Sciatic nerve (tissue), 2 donors: ENCODE measurements around the gene MGME1. TPM values are rescaled to one million over a fixed set of nuclear protein-coding genes. Genes with fewer than 3 reads are reported as not detected.
"Not testable (repeated sequence)": the region's sequence is repeated elsewhere in the genome, so short reads cannot be mapped to it uniquely, and the experiment has no call there.

Experiments used
- ATAC-seq: fragments of 200-7000 bp; cut with Tn5 transposase; one replicate; pipeline ENCODE4 v1.9.1; 2020; ENCODE audit warnings: mild to moderate bottlenecking, moderate library complexity
- DNase-seq: peaks from one replicate; pipeline ENCODE4 v3.0.0-alpha.2; 2020; ENCODE audit warnings: low spot score
- intact Hi-C: fragments of 100-400 bp; cut with DNase I; formaldehyde crosslinking; loops from one replicate; pipeline ENCODE4 v1.14.2; 2022
- total RNA-seq: library from RNA; stranded (reverse); fragmentation: NEBNext Ultra II Directional; extraction: Animal tissue kit (Norgen Biotek cat#: 25700); gene quantifications from one replicate; pipeline ENCODE4 v1.2.1, GENCODE V29; 2021
- donor health status: DM: no; HTN: no; CAD: no.
- donor health status: DM: no; HTN: no; CAD: no.

MGME1 gene
- total RNA-seq, 1 donor from 2014 or later, result 8.7 TPM

DNA sequence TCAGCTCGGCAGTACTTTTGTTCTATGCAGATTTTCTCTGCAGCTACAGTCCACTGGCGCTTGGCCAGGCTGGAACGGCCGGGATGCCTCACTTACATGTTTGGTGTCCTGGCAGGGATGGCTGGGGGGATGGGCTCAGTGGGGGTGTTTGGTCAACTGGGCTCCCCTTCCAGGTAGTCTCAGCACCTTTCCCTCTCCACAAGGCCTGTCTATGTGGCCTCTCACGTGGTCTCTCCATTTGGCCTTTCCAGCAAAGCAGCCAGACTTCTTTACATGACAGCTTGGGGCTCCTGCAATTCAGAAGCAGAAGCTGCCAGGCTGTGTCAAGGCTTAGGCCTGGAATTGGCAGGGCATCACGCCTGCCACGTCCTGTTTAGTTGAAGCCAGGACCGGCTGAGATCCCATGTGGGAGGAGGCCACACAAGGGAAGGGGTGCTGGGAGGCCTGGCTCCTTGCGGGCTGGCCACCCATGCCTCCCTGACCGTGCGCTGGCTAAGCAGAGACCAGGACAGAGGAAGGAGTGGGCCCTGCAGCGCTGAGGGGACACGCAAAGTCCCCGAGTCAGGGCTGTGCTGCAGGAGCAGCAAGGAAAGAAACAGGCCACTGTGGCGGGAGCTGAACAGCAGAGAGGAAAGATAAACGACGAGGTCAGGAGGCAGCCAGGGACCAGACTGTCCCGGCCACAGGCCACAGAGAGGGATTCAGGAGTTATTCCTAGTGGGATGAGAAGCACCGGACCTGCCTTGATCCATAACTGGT, 38.9 kb downstream of the MGME1 start:
- DNase-seq (no peak), ATAC-seq (peak; percentile 38)
- intact Hi-C loops, result no loop called here

DNA sequence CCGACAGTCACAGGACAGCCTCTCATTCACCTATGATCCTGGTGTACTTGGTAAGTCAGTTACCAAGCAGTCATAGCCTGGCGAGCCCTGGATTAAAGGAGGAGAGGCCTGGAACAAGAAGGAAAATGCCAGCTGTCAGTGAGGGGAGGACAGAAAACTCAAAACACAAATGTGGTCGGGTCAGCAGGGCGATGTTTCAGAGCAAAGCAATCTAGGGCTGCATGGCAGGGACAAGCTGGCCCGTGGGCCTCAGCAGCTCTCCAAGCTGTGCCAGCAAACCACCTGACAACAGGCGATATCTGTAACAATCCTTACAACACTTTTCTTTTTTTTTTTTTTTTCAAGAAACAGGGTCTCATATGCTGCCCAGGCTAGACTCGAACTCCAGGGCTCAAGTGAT, 40.3 kb downstream of the MGME1 start:
- intact Hi-C loops, result no loop called here

DNA sequence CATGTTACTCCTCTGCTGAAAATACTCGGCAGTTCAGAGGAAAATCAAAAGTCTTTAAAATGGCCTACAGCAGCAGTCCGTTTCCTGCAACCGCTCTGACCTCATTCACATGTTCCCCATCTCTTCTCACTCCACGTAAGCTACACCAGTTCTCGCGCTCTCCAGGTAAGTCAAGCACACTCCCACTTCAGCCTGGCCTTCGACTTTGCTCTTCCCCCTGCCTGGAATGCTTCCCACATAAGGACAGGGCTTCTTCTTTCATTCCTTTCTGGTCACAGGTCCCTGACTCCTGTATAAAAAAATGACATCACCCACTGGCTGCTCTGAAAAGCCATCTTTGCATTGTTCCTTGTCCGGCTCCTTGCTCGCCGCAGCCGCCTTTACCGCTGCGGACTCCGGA, 42.7 kb downstream of the MGME1 start:
- ATAC-seq, result no peak
- DNase-seq, result no peak
- intact Hi-C loops, result no loop called here

More for the DNA sequence above, 40.3 kb downstream of the MGME1 start:
- no peak for DNase-seq
- ATAC-seq, result no peak

DNA sequence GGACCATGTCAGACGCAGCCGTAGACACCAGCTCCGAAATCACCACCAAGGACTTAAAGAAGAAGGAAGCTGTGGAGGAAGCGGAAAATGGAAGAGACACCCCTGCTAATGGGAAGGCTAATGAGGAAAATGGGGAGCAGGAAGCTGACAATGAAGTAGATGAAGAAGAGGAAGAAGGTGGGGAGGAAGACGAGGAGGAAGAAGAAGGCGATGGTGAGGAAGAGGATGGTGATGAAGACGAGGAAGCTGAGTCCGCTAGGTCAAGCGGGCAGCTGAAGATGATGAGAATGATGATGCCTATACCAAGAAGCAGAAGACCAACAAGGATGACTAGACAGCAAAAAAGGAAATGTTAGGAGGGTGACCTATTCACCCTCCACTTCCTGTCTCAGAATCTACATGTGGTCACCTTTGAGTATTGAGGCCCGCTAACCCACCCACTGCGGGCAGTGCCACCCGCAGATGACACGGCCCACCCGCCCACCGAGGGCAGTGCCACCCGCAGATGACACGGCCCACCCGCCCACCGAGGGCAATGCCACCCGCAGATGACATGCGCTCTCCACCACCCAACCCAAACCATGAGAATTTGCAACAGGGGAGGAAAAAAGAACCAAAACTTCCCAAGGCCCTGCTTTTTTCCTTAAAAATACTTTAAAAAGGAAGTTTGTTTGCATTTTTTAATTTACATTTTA, 43.3 kb downstream of the MGME1 start:
- DNase-seq (no peak), ATAC-seq (no peak)
- intact Hi-C loops, result no loop called here

DNA sequence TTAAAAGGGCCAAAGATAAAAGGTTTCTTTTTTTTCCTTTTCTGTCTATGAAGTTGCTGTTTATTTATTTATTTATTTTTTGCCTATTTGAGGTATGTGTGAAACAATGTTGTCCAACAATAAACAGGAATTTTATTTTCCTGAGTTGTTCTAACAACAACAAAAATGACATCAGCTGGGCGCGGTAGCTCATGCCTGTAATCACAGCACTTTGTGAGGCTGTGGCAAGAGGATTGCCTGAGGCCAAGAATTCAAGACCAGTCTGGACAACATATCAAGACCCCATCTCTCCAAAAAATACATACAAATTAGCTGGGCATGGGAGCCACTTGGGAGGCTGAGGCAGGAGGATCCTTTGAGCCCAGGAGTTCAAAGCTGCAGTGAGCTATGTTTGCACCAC, 44.1 kb downstream of the MGME1 start:
- intact Hi-C loops, result no loop called here
- DNase-seq, result no peak
- no peak for ATAC-seq

DNA sequence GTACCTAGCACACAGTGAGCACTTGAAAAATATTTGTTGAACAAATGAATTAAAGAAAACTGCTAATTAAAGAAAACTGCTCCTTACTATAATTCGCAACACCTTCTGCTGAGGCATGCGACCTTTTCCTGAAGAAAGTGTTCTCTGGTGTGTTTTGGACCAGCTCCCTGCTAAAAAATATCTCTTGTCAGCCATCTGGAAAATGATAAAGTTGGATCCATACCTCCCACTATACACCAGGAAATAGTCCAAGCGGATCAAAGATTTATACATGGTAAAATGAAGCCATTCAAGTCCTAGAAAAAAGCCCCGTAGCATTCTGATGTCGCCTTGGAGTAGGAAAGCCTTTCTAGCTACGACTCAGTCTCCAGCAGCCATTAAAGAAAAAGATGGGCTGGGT, 45.6 kb downstream of the MGME1 start:
- DNase-seq (no peak), ATAC-seq (no peak)
- intact Hi-C loops, result no loop called here

DNA sequence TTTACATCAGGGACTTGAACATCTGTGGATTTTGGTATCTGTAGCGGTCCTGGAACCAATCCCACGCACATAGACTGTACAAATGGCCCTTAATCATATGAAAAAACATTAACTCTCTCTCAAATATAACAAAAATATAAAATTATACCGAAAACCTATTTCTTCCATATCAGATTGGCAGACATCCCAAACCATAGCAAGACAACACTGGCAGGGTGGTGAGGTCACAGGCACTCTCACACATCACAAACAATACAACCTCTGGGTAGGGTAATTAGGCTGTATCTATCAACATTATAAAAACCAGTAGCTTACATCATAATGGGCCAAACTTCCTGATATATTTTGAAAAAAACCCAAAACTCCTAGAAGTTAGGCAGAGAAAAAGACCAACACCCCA, 48.0 kb downstream of the MGME1 start:
- no peak for DNase-seq
- ATAC-seq, result no peak
- intact Hi-C loops, result no loop called here

DNA sequence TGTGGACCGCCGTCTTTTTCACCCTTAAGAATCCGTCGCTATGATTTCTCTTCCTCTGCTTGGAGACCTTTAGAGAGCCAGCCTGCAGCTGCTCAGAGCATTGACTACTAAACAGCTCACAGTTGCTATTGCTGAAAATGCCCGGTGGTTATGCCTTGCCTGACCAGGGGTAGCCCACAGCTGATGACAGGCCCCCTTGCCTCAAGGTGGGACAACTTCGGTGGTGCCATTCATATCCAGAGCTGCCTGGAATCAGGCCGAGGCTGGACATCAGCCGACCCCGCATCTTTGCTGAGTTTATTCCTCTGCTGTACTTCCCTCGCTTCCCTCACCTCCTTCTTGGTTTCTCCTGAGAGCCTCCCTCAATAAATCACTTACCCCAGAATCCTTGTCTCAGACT, 49.3 kb downstream of the MGME1 start:
- DNase-seq (no peak), ATAC-seq (no peak)
- intact Hi-C loops, result no loop called here

DNA sequence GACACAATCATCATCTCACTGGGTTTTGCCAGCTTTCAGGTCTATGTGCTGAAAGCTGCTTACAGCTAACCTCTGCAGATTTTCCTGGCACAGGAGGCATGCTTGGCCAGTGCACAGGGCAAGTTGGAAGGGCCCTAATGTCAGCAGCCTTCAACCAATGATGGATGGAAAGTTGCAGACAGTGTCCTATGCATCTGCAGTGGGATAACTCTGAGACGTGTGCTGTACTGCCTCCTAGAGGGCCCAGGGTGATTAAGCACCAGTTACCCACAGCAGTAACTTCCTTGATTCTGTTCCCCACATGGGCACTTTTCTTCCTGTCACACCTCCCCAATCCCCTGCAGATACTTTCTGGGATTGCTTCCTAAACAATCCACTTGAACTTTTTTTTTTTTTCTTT, 50.2 kb downstream of the MGME1 start:
- intact Hi-C loops, result no loop called here
- DNase-seq (no peak), ATAC-seq (no peak)

DNA sequence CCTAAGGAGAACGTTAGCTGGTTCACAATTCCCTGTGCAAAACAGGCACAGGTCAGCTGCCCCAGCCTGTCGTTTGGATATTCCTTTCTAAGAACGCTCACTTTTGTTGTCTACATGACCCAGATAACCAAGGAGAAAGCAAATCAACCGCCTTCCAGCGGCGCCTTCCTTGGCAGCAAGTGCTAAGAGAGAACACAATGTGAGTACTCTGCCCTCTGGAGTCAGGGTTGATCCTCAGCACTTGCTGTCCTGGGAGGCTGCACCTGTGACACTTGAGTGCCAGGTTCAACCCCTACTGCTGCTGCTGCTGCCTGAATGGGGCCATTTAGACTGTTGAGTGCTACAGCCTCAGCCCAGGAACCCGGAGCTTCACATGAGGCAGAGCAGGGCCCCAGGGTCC, 52.1 kb downstream of the MGME1 start:
- DNase-seq (no peak), ATAC-seq (no peak)

DNA sequence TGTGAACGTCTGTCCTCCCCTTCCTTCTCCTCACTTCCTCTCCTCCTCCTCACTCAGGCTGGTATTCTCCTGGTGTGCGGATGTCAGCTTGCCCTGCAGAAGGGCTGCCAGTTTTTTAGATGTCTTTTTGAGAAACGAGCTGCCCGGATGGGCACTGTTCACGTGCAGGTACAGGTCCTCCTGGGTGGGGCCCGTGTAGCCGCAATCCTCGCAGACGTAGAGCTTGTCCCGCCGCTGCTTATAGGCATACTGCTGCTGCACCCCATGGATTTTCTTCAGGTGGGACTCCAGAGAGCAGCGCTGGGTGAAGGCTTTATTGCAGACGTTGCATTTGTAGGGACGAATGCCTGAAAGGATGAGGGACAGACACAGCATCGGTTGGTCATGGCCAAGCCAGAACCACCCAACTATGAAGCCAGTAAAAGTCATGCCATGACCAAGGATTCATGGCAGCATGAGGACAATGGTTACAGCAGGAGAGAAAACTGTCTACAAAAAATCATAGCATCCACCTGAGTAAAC, 55.8 kb downstream of the MGME1 start:
- ATAC-seq, result no peak
- intact Hi-C loops, result no loop called here
- no peak for DNase-seq

More for the DNA sequence above, 52.1 kb downstream of the MGME1 start:
- intact Hi-C loops, result no loop called here

DNA sequence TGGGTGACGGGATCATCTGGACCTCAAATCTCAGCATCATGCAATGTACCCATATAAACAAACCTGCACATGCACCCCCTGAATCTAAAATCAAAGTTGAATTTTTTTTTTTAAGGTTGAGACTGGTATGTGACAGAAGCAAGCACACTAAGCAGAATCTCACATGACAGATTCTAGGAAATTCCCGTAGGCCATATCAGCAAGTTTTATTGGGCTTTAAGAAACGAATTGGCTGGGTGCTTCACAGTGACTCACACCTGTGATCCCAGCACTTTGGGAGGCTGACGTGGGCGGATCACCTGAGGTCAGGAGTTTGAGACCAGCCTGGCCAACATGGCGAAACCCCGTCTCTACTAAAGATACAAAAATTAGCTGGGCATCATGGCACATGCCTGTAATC, 58.2 kb downstream of the MGME1 start:
- DNase-seq, ATAC-seq, intact Hi-C loops: not testable (repeated sequence)

DNA sequence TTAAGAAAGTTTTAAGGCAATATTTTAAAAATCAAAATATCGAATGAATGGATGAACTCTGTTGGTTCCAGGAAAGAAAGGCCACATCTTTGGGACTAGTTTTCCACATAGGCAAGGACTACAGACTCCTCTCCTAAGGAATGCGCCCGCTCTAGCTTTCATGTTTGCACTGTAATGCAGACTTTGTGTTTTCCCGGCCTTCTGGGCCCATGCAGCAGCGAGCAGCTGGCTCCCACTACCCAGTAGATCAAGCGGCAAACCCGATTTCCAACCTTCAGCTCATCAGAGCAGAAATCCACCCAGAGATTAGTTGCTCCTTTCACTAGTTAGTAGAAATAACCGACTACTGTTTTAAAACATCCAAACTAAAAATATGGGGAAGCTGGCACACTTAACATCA, 61.2 kb downstream of the MGME1 start:
- DNase-seq (no peak), ATAC-seq (no peak)
- intact Hi-C loops, result no loop called here

DNA sequence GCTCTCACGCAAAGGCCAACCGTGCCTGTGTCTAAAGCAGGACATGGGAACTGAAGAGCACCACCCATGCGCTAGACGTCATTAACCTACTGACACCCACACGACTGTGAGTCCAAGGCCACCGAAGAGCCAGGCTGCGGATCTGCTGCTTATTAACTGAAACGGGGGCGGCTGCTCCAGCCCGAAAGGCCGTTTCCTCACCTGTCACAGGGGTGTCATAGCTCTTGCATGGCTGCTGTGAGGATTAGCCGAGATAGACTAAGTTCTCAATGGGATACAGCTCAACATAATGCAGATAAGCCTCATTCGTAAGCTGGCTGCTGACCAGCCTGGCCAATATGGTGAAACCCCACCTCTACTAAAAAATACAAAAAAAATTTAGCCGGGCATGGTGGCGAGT, 62.2 kb downstream of the MGME1 start:
- intact Hi-C loops, result no loop called here
- ATAC-seq (no peak), DNase-seq (no peak)

DNA sequence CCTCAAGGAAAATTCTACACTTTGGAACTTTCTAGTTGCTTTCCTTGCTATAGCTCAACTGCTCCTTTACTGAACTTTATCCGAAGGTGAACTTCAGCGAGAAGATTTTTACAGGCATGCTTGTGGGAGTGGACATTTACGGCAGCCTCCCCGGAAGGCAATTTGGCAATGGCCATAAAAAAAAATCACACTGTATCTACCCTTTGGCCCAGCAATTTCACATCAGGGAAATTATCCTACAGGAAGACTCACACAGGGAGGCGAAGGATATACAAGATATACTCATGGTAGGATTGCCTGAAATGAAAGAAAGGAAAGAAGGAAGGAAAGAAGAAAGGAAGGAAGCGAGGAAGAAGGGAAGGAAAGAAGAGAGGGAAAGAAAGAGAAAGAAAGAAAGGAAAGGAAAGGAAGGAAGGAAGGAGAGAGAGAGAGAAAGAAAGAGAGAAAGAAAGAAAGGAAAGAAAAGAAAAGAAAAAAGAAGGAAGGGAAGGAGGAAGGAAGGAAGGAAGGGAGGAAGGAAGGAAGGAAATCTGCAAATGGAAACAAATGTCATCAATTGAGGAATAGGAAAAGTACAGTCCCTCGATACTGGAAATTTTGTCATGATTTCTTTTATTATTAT, 63.2 kb downstream of the MGME1 start:
- intact Hi-C loops, result no loop called here
- DNase-seq, result no peak
- no peak for ATAC-seq

DNA sequence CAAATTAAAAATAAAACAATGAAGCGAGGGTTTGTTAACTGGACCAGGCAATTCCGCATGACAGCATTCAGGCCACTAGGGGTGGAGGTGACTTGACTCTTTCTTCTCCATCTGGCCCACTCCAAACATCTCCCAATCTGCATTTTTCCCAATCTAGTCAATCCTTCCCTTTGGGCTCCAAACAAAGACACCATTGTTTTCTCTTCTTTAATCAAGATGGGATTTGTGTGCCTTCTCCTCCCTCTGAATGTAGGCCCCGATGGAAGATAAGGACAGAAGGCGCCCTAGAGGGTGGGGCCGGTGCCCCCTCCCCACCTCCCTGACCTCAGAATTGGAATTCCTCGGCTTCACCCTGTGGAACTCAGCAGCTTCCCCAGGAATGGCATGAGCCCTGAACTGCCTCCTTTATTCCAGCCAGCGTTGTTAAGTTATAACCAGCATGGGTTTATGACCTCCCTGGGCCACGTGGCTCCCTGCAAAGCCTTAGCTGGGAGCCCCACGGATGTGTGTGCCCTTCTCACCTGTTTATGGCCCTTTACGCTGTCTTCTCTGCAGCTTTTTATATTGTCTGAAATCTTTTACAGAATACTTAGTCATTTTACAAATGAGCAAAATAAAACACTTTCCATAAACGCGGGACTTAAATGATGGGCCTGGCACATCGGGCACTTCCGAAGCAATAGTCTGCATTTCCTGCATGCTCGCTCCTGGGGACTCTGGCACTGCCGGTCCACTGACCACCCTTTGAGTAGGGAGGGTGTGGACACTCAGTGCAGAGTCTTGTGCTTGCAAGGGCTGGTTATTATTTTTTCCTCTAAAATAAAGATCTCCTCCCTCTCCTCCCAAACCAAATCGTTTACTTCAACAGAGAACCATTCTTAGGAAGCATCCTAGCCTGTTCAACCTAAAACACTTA, 64.4 kb downstream of the MGME1 start:
- DNase-seq (no peak), ATAC-seq (no peak)
- intact Hi-C loops, result no loop called here

DNA sequence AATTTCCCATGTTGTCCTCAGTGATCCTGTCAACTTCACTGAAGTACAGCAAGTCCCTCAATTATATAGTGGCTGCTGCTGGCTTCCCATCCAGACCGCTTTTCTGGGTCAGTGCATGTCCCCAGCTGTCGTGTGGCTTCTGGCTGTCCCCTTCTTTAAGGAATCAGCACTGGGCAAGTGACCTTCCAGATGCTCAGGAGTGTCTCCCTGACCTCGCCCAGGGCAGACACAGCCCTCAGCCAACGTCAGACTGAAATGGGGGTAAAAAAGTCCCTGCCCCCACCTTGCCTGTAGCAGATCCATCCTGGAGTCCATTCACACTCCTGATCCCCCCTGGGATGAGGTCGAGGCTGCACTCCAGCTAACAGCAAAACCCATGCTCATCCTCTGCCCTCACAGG, 65.2 kb downstream of the MGME1 start:
- ATAC-seq (no peak), DNase-seq (no peak)
- intact Hi-C loops, result no loop called here

DNA sequence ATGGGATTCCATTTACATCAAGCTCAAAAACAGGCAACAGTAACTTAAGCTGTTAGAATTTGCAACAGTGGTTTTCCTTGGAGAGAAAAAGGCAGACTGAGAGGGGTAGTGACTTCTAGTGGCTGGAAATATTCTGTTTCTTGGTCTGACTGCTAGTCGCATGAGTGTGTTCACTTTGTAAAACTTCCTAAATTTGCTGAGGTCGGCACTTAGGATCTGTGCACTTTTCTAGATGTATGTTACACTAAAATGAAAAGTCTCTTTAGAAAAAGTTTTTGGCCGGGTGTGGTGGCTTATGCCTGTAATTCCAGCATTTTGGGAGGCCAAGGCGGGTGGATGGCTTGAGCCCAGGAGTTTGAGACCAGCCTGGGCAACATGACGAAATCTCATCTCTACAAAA, 70.2 kb downstream of the MGME1 start:
- ATAC-seq (no peak), DNase-seq (no peak)
- intact Hi-C loops, result loop anchor here (1.0 kb wide), 1 partner anchor 48 kb away; no protein-coding TSS in a partner anchor
